Vagina (tissue), 2 donors: ENCODE results near the gene PSME1.

Experiments
- CTCF ChIP-seq, 3 experiments: fragments of 450-650 bp in 2 of 3; fragments of 200-600 bp in 1 of 3; sonication (generic) in 1 of 3; IDR thresholded peaks; one replicate each; pipeline ENCODE4 v1.5.1; 2017 to 2019; ENCODE audit warnings: antibody characterized with exemption in 3 of 3, mild to moderate bottlenecking in 2 of 3, moderate library complexity in 2 of 3
- POLR2A ChIP-seq, 2 donors: fragments of 450-650 bp; IDR thresholded peaks; one replicate each; pipeline ENCODE4 v1.6.1; 2017; ENCODE audit warnings: antibody characterized with exemption in 2 of 2, mild to moderate bottlenecking in 2 of 2, moderate library complexity in 2 of 2

GRCh38 chr14:24095271-24096068 is 40.5 kb upstream of the PSME1 start:
- TF ChIP-seq CTCF (IDR thresholded peaks at IDR 0.05): no peak
- no peak for TF ChIP-seq POLR2A (IDR thresholded peaks at IDR 0.05)
